ENCODE data around the gene NGB.

- TF ChIP-seq CTCF (IDR thresholded peaks at IDR 0.05) (no peak), EZH2 (IDR thresholded peaks at IDR 0.05; ENCODE audit: borderline replicate concordance, insufficient read depth, low read depth, low read length, poor library complexity, severe bottlenecking) (no peak)
Measured at GRCh38 chr14:77296906-77297305, 25.9 kb upstream of the NGB start.

All from B cell (primary cell).